ENCODE measurements around the gene CLDN6.

Gene CLDN6

DNA sequence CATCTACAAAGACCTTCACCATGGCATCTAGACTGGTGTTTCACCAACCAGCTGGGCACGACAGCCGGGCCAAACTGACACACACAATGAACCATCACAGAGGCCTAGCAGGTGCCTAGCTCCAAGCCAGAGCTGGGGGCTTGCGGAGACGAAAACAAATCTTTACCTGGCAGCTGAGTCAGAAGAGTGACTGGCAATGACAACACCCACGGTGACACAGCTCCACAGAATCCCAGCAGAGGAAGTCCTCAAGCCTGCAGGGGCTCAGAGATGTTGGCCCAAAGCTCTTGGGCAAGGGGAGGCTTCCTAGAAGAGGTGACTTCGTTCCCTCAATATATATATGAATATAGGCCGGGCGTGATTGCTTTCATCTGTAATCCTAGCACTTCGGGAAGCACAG is 33.5 kb upstream of the CLDN6 start:
- no peak for DNase-seq (ENCODE audit: low spot score)

DNA sequence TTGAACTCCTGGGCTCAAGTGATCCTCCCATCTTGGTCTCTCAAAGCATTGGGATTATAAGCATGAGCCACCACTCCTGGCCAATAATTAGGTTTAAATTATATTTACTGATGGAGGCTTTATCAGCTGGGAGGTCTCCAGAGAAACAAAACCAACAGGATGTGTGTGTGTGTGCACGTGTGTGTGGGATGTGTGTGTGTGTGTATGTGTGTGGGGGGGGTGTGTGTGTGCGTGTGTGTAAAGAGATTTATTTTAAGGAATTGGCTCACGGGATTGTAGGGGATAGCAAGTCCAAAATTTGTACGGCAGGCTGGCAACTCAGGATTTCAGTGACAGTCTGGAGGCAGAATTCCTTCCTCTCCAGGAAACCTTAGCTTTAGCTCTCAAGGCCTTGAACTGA is 33.0 kb upstream of the CLDN6 start:
- no peak for DNase-seq (ENCODE audit: low spot score)

DNA sequence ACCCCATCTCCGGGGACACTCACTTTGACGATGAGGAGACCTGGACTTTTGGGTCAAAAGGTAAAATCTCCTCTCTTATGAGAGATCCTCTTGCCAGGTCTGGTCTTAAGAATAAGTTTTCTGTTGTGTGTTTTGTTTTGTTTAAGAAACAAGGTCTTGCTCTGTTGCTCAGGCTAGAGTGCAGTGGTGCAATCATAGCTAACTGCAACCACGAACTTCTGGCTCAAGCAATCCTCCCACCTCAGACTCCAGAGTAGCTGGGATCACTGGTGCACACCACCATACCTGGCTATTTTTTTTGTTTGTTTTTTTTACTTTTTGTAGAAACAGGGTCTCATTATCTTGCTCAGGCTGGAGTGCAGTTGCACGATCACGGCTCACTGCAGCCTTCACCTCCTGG is 32.5 kb upstream of the CLDN6 start:
- no peak for DNase-seq (ENCODE audit: low spot score)

DNA sequence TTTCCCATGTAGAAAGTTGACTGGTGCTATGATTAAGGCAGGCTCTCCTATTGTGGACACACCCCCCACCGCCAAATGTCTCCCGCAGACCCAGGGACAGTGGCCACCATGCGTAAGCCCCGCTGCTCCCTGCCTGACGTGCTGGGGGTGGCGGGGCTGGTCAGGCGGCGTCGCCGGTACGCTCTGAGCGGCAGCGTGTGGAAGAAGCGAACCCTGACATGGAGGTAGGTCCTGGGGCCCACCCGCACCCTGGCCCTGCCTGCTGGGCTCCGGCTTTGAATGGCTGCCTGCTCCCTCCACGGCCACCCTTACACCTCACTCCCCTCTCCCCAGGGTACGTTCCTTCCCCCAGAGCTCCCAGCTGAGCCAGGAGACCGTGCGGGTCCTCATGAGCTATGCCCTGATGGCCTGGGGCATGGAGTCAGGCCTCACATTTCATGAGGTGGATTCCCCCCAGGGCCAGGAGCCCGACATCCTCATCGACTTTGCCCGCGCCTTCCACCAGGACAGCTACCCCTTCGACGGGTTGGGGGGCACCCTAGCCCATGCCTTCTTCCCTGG is 32.0 kb upstream of the CLDN6 start:
- no peak for DNase-seq (ENCODE audit: low spot score)

DNA sequence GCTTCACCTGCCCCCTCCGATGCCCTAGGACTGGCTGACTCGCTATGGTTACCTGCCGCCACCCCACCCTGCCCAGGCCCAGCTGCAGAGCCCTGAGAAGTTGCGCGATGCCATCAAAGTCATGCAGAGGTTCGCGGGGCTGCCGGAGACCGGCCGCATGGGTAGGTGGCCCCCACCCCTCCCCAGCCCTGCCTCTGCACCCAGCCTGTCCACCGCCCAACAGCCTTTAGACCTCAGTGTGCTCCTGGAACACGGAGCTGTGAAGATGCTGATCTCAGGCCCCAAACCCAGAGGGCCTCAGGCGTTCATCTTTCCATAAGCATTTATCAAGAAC is 29.4 kb upstream of the CLDN6 start:
- no peak for DNase-seq (ENCODE audit: low spot score)

DNA sequence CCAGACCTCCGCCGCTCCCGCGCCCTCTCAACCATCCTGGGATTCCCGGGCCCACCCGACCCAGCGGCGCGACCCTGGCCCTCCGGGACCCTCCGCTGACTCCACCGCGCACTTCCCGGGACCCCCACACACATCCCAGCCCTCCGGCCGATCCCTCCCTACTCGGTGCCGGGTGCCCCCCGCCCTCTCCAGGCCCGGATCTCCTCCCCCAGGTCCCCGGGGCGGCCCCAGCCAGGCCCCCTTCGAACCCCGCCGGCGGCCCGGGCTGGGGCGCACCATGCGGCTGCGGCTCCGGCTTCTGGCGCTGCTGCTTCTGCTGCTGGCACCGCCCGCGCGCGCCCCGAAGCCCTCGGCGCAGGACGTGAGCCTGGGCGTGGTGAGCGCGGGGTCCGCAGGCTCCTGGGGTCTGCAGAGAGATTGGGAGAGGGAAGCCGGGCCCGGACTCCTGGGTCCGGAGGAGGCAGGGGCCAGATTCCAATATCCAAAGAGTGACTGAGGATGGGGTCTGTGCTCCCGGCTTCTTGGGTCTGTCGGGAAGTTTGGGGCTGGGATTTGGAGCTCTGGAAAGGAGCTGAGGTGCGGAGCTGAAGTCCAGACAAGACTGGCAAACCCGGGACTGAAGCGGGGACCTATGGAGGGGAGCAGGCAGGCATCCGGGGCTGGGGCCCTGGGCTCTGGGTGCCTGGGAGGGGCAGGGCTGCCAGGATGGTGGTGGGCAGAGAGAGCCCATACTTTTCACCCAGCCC is 28.8 kb upstream of the CLDN6 start:
- no peak for DNase-seq (ENCODE audit: low spot score)

DNA sequence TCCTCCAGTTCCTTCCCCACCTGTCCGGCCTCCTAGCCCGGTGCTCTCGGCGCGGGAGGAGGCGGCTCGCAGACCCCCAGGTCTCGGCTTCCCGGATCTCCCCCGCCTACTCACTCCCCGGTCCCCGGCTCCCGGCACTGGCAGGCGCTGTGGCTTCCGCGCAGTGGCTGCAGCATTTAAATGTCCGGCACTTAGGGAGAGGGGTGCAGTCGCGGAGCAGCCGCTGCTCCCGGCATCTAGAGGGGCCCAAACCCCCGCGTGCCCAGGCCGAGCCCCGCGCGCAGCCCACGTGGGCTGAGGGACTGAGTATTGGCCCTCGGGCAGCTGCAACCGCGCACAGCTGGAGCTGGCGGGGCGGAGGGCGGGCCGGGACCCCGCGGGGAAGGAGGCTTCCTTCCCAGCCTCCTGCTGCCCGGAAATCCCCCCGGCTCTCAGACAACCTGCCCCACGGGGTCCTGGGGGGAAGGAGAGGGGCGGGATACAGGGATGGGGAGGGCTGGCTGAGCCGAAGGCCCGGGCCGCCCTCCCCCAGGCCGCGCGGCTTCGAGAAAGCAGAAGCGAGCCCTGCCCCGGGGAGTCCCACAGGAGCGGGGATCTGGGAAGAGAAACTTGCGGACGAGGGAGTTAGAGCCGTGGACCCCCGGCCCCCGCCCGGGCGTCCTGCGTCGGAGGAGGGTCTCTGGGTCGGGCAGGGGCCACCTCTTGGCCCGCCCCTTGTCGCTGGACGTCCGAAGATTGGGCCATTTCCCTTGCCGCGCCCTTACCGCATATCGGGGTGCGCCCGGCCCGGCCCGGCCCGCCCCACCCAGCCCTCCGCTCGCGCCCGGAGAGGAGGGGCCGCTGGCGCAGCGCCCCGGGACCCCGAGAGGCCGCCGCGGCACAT is 28.0 kb upstream of the CLDN6 start, which contains the start of gene MMP25:
TSS of gene MMP25 (plus strand) at position 804 of the 883 bp plus-strand sequence. CDS start 357 bp downstream, outside the sequence.
- peak; percentile 74 for DNase-seq (ENCODE audit: low spot score)

DNA sequence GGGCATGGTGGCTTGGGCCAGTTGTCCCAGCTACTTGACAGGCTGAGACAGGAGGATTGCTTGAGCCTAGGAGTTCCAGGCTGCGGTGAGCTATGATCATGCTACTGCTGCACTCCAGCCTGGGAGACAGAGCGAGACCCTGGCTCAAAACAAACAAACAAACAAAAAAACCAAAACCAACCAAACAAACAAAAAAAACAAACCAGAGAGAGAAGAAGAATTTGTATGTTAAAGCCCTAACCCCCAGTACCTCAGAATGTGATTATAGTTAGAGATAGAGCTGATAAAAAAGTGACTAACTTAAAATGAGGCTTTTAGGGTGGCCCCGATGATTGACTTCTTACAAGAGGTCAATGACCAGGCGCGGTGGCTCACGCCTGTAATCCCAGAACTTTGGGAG is 26.7 kb upstream of the CLDN6 start:
- no peak for DNase-seq (ENCODE audit: low spot score)

DNA sequence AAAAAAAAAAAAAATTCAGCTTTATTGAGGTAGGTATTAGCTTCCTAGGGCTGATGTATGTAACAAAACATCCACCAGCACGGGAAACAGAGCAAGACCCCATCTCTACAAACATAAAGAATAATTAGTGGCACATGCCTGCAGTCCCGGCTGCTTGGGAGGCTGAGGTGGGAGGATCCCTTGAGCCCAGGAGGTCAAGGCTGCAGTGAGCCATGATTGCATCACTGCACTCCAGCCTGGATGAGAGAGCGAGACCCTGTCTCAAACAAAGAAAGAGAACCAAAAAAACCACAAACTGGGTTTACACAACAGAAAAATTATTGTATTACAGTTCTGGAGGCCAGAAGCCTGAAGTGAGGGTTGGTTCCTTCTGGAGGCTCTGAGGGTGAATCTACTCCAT is 24.4 kb upstream of the CLDN6 start:
- no peak for DNase-seq (ENCODE audit: low spot score)

DNA sequence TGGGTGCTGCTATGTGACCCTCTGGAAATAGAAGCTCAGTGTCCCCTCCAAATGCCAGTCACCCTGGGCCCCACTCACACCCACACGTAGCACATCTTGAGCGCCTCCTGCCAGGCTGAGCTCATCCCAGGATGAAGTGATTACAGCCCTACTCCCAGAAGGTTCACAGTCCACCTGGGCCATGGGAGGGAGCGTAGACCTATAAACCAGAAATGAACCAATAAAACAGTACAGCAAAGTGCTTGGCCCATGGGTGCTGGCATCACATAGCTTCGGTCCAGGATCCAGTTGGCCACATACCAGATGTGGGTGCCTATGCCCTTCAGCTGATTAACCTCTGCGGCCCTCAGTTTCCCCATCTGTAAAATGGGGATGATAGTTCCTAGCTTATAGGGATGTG is 20.9 kb upstream of the CLDN6 start:
- DNase-seq (ENCODE audit: low spot score) = no peak

DNA sequence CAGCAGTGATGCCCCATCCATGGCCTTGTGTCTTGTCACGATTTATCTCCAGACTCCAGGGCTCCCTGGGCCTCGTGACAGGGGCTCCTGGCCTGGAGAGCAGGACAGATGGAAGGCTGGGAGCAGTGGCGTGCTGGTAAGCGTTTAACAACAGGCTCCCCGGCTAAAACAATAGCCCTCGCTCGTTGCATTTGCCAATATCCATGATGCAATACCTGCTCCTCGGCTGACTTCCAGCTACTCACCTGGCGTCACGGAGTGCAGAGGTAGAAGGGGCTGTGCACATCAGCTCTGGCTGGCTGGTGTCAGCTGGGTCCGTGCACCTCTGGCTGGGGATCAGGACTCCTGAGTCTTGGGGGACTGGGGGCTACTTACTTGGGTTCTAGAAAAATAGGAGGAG is 20.3 kb upstream of the CLDN6 start:
- no peak for DNase-seq (ENCODE audit: low spot score)

DNA sequence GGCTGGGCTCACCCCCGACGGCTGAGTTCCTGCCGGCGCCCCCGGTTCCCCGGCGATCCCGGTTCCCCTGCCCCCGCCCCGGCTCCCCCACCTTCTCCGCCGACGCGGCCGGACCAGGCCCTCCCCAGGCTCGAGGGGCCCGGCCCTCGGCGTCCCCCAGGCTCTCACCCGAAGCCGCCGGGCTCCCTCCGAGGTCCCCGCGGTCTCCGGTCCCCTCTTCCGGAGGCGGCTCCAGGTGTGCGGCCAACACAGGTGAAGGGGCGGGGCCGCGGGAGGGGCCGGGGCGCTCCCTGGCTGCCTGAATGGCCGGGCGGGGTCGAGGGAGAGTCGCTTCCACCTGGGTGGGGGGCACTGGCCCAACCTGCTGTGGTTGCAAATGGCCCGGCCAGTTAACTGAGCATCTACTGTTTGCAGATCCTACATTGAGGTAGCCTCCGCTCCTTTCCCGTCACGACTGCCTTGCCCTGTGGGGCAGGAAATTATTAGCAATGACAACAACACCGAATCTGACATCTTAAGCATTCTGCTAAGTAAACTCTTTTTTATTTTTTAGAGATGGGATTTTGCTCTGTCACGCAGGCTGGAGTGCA is 18.8 kb upstream of the CLDN6 start, which contains the start of gene BICDL2:
TSS of gene BICDL2 (minus strand) at position 219 of the 590 bp plus-strand sequence. CDS start 1,448 bp downstream, outside the sequence.
- DNase-seq (ENCODE audit: low spot score) = no peak

DNA sequence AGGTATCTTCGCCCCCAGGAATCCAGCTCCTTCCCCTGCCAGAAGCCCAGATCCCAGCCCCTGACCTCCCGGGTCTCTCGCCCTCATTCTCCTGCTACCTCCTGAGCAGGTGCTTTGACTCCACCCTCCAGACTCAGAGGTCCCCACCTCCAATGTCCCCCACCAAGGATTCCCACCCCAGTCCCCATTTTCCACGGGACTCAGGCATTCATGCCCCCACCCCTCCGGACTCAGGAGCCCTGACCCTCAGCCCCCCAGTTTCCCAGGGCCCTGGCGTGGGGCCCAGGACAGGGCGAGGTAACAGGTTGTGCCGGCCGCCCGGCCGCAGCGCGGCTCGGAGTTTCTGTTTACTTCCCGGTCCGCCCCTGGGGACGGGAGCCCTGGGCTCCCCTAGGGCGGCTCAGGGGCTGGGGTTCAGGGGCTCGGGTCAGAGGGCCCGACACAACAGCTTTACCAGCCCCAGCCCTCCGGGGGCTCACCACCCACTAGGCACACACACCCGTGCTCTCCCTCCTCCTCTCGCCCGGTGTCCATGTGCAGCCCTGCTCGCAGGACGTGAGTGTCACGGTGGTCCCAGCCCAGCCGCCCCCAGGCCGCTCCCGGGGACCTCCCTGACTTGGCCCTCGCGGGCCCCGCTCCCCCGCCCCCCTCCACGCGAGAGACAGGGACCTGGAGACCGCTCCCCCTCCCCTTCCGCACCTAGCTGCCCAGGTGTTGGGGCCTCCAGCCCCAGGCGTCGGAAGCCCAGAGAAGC is 18.2 kb upstream of the CLDN6 start:
- no peak for DNase-seq (ENCODE audit: low spot score)

DNA sequence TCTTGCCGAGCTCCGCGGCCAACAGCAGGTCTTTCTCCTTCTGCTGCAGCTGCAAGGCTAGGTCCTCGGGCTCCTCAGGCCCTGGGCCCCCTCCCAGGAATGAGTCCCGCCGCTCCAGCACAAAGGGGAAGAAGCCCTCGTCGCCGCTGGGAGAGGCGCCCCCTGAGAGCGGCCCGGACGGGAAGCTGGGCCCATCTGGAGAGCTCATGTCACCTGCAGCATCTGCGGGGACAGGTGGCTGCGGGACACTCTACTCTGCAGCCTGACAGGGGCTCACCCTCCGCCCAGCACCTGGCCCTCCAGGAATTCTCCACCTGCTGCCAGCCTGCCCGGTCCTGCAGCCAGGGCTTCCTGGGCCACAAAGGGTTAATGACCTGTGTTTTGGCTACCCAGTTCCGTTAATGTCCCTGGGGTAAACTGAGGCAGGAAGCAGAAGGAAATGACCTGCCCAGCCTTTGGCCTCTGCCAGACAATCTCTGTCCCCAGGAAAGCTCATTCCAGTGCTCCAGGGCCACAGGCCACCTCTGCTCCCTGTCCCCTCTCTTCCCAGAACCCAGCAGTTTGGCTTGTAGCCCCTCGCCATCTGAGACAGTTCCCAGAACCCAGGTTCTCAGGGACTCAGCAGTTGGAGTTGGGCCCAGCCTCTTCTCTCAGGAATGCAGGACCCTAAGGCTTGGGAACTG is 17.4 kb upstream of the CLDN6 start:
- DNase-seq (ENCODE audit: low spot score) = no peak

DNA sequence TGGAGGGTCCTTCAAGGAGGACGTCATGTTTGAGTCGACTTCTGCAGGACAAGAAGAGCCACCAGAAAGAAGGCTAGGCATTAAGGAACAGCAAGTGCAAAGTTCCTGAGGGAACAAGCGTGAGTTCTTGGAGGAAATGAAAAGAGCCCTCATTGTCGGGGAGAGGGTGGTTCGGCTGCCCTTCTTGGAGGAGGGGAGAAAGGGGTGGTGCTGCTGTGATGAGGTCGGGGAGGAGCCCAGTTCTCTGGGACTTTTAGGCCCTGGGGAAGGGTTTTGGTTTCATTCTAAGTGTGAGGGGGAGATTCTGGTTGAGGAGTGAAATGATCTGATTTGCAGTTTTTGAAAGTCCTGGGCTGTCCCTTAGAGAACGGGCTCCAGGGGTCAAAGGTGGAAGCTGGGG is 14.6 kb upstream of the CLDN6 start:
- DNase-seq (ENCODE audit: low spot score) = no peak

DNA sequence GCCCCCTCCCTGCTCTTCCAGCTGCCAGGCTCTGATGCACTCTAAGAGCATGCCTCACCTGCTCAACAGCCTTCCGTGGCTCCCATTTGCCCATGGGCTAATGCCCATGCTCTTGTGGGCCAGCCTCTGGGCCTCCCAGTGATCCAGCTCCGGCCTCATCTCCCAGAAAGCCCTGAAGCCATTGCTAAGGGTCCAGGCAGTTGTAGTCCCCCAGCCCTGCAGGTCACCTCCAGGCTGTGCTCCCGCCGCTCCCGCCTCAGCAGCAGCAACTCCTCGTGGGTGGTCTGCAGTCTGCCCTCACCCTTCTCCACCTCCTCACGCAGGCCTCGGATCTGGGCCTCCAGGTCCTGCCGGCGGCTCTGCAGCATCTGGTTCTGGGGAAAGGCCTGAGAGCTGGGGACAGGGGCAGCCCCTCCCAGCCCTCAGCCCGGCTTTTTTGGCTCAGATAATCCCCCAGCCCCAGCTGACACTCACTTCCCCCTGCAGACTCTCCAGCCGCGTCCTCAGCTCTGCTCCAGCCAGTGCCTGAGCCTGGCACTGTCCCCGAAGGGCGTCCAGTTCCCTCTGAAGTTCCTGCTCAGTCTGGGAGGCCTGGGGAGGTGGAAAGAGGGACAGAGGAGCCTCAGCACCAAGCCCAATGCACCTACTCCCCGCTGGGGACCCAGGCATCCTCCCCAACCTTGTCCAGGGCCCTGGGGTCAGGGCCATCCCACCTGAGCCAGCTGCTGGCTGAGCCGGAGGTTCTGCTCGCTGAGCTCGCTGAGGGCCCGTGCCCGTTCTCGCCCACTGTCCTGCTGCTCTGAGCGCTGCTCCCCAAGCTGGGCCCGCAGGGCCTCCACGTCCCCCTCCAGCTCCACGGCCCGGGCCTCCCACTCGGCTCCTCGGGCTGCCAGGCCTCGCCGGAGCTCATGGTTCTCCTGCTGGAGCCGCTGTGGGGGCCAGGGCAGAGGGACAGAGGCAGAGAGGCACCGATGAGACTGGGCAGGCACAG is 12.5 kb upstream of the CLDN6 start:
- DNase-seq (ENCODE audit: low spot score) = no peak

DNA sequence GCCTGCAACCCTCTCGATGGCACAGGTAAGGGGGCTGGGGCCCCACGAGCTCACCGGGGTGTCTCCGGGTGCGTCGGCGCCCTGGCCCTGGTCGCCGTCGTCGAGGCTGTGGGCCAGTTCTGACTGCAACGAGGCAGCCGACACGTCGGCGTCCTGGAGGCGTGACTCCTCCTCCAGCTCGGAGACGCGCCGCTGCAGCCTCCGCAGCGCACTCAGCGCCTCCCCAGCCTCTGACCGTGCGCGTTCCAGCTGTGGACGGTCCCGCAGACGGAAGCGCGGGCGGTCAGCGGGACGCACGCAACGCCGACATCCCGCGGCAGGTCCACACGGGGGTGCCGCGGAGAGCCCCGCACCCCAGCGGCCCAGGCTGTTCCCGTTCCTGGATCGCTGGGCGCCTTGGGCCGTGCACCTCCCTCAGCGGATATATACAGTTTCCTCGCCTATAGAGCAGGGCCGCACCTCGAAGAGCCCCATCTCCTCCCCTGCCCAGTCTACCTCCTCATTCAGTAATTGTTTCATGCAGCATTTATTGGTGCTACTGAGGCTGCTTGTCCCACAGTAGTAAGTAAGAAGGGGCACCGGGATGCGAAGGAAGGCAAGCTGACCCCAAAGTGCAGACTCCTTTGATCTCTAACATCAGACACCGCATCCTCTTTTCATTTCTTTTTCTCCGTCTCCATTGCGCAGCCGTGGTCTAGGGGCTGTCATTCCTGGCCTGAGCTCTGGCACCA is 11.7 kb upstream of the CLDN6 start:
- DNase-seq (ENCODE audit: low spot score) = no peak

DNA sequence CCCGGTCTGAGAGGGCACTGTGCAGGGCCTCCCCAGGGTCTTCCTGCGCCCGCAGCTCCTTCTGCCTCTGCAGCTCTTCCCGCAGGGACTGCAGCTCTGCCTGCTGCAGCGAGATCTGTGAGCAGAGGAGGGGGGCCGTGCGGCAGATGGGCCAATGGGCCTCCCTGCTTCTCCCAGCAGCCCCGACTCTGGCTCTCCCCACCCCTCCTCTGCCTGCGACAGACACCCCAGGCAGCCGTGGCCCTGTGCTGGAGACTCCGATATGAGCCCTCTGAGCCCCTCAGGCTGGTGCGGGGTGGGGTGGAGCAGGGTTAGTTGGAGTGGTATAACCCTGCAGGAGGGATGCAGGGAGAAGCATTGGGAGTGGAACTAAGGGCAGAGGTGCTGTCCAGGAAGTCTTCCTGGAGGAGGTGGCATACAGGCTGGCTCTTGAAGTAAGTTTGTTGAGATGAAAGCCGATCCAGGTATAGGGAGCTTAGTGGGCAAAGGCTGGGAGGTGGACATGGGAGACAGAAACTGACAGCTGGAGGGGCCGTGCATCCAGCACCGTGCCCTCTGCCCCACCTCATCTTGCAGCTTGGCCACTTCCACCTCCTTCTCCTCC is 10.8 kb upstream of the CLDN6 start:
- DNase-seq (ENCODE audit: low spot score) = no peak
